GF-D8 (cell line): ENCODE measurements around the gene MBNL2.

ENCODE experiments used
- DNase-seq: peaks from one replicate; lab custom pipeline; 2025; lab: John Stamatoyannopoulos, UW

MBNL2 gene

GRCh38 chr13:97253581-97254293 lies 31.6 kb downstream of the MBNL2 start:
- no peak for DNase-seq

GRCh38 chr13:97254816-97255215 lies 32.7 kb downstream of the MBNL2 start:
- DNase-seq = no peak

- DNase-seq = no peak
These were observed 33.4 kb downstream of the MBNL2 start for GRCh38 chr13:97255515-97256021.

GRCh38 chr13:97256343-97256783 lies 34.2 kb downstream of the MBNL2 start:
- no peak for DNase-seq

GRCh38 chr13:97257228-97257755 lies 35.2 kb downstream of the MBNL2 start:
- DNase-seq = no peak

GRCh38 chr13:97257800-97258799 lies 36.0 kb downstream of the MBNL2 start:
- no peak for DNase-seq

- no peak for DNase-seq
These were observed 36.7 kb downstream of the MBNL2 start for GRCh38 chr13:97258801-97259200.

GRCh38 chr13:97259410-97259797 lies 37.3 kb downstream of the MBNL2 start:
- DNase-seq = no peak

GRCh38 chr13:97259798-97260714 lies 37.9 kb downstream of the MBNL2 start:
- no peak for DNase-seq

- DNase-seq = no peak
These were observed 39.3 kb downstream of the MBNL2 start for GRCh38 chr13:97261254-97262005.

GRCh38 chr13:97262058-97262457 lies 39.9 kb downstream of the MBNL2 start:
- DNase-seq = no peak

- DNase-seq = no peak
These were observed 41.0 kb downstream of the MBNL2 start for GRCh38 chr13:97263160-97263559.

GRCh38 chr13:97264663-97265062 lies 42.5 kb downstream of the MBNL2 start:
- no peak for DNase-seq

- DNase-seq = no peak
These were observed 44.2 kb downstream of the MBNL2 start for GRCh38 chr13:97266332-97266731.

GRCh38 chr13:97266772-97267417 lies 44.8 kb downstream of the MBNL2 start:
- no peak for DNase-seq

GRCh38 chr13:97267418-97268059 lies 45.4 kb downstream of the MBNL2 start:
- no peak for DNase-seq

- no peak for DNase-seq
These were observed 46.6 kb downstream of the MBNL2 start for GRCh38 chr13:97268772-97269171.

- no peak for DNase-seq
These were observed 47.5 kb downstream of the MBNL2 start for GRCh38 chr13:97269603-97270002.

GRCh38 chr13:97272526-97272925 lies 50.4 kb downstream of the MBNL2 start:
- DNase-seq = no peak
